GM19099 (cell line): ENCODE results near the gene RHBG.

Experiments used
- POLR2A ChIP-seq: IDR thresholded peaks from 3 replicates; pipeline ENCODE4 v1.6.1; 2011; ENCODE audit warnings: low read depth; ENCODE audit not compliant: insufficient read length; ENCODE audit errors: extremely low read depth

Gene RHBG, protein sequence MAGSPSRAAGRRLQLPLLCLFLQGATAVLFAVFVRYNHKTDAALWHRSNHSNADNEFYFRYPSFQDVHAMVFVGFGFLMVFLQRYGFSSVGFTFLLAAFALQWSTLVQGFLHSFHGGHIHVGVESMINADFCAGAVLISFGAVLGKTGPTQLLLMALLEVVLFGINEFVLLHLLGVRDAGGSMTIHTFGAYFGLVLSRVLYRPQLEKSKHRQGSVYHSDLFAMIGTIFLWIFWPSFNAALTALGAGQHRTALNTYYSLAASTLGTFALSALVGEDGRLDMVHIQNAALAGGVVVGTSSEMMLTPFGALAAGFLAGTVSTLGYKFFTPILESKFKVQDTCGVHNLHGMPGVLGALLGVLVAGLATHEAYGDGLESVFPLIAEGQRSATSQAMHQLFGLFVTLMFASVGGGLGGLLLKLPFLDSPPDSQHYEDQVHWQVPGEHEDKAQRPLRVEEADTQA

GRCh38 chr1:156368889-156369684, at the start of gene RHBG:
Gene RHBG (plus strand): TSS chr1:156369211. CDS start chr1:156369250, 39 bp downstream.
- no peak for TF ChIP-seq POLR2A

GRCh38 chr1:156319664-156320063, 49.3 kb upstream of the RHBG start:
- no peak for TF ChIP-seq POLR2A

- TF ChIP-seq POLR2A, result no peak
Measured at GRCh38 chr1:156320560-156320959, 48.5 kb upstream of the RHBG start.

GRCh38 chr1:156336242-156336641, 32.8 kb upstream of the RHBG start:
- TF ChIP-seq POLR2A, result no peak

- no peak for TF ChIP-seq POLR2A
Measured at GRCh38 chr1:156337052-156337887, 31.7 kb upstream of the RHBG start.

GRCh38 chr1:156337888-156338179, 31.2 kb upstream of the RHBG start:
- no peak for TF ChIP-seq POLR2A

DNA sequence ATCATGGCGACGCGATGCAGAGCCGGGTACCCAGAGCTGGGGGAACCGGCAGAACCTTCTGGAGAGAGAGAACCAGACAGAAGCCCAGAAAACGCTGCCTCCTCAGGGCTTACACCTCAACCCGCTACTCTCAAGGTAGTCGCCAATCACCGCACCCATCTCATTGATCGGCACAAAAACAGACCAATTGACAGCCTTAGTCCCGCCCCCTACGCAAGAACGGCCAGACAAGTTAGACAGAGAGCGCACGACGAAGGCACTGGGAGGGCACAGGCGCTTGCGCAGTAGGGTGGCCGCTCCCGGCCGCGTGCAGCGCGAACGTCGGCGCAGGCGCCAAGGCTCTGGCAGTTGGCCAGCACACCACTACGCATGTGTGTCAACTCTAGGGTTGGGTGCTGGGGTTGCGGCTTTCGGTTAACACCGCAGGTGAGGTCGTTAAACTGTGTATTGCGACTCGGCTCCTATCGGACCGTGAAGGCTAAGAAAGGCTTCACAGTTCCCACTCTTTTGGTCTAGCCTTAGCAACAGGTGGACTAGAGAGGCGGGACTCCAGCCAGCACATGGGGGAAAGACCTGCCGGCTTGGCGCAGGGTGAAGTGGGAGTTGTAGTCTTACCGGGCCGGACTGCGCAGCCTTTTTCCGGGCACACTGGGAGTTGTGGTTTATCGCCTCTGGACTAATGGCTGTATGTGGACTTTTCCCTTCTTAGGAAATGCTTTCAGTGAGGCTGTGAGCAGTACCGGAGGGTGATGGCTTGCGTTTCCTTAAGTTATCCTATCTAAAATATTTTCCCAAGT, 30.6 kb upstream of the RHBG start, which contains the start of the genes CCT3 and TSACC:
TSS of gene CCT3 (minus strand) at position 113 of the 797 bp plus-strand sequence. CDS start at position 5, 108 bp downstream.
TSS of gene TSACC (plus strand) at position 347 of the 797 bp plus-strand sequence. CDS start 1,232 bp downstream, outside the sequence.
- TF ChIP-seq POLR2A, result peak; percentile 92

DNA sequence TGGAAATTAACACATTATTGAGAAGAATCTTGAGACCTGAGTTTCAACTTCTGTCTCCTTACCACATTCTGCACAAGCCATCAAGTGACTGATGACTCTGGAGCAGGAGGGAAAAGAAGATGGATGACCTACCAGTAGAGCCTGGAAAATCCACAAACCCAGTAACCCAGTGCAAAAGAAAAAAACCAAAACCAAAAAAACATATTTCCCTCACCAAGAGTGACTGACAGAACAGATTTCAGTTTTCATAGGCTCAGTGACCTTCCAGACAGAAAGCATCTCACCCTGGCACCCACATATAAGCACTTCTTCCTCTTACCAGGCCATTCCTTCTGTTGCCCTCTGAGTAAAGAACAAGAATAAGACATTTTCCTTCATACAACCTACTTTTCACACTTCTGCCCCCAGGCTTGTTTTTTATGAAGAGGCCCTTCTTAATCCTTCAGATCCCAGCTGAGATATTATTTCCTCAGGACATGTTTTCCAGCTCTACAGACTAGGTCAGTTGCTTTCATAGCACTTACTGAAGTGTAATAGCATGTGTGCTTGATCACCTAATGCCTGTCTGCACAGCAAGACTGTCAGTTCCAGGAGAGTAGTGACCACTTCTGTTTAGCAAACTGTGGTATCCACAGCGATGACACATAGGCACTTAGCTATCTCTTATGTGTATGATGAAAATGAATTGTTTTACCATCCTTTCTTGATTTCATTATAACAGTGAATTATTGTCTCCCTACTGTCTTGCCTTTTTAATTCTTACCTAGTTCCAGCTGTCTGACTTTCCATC, 26.6 kb upstream of the RHBG start:
- TF ChIP-seq POLR2A, result no peak

GRCh38 chr1:156344409-156344808, 24.6 kb upstream of the RHBG start:
- TF ChIP-seq POLR2A, result no peak

- TF ChIP-seq POLR2A, result no peak
Measured at GRCh38 chr1:156346636-156347035, 22.4 kb upstream of the RHBG start.

- no peak for TF ChIP-seq POLR2A
Measured at GRCh38 chr1:156347331-156347730, 21.7 kb upstream of the RHBG start.

DNA sequence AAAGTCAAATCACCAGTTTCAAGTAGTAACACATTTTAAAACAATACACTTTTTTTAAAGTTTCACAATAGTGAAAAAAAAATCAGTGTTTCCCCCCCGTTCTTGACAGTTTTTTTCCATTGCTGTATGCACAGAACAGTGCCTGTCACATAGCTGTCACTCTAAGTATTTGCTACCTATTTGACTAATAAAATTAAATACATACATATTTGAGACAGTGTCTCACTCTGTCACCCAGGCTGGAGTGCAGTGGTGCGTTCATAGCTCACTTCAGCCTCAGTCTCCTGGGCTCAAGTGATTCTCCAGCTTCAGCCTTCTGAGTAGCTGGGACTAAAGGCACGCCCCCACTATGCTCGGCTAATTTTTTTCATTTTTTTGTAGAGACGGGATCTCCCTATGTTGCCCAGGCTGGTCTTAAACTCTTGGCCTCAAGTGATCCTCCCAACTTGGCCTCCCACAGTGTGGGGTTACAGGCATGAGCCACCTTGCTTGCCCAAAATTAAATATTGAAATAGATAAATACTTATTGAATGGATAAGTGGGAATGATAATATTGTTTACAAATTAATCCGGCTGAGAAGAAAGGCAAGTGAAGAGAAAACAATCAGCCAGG, 12.6 kb upstream of the RHBG start:
- TF ChIP-seq POLR2A, result no peak

- TF ChIP-seq POLR2A, result no peak
Measured at GRCh38 chr1:156356875-156357534, 12.0 kb upstream of the RHBG start.

DNA sequence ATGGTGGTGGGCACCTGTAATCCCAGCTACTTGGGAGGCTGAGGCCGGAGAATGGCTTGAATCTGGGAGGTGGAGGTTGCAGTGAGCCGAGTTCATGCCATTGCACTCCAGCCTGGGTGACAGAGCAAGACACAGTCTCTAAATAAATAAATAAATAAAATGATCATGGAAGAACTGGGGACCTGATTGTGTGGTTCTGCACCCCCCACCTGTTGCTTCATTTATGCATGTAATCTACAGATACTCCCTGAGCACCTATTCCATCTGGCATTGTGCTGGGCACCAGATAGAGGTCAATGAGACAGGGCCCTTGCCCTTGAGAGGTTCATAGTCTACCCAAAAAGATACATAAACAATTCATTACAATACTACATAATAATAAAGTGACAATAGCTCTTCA, 11.0 kb upstream of the RHBG start:
- no peak for TF ChIP-seq POLR2A
